K562 (cell line): ENCODE results near the gene METTL6. TPM values are rescaled to one million over a fixed set of nuclear protein-coding genes. Genes with fewer than 3 reads are reported as not detected.

Source experiments
- ADNP ChIP-seq: fragments of 200-800 bp; sonication (Bioruptor generic); IDR thresholded peaks from 2 replicates; pipeline ENCODE4 v1.6.1; 2016; ENCODE audit warnings: missing genetic modification characterization, missing compliant biosample characterization
- ATF7 ChIP-seq: fragments of 450-650 bp; IDR thresholded peaks from 2 replicates; pipeline ENCODE4 v1.7.1; 2014; ENCODE audit warnings: mild to moderate bottlenecking, moderate library complexity
- CBFA2T3 ChIP-seq: fragments of 450-650 bp; IDR thresholded peaks from 2 replicates; pipeline ENCODE4 v1.6.1; 2017
- FOSL1 ChIP-seq: fragments of 200-800 bp; sonication (Bioruptor generic); conservative IDR thresholded peaks from 2 replicates; pipeline ENCODE4 v1.6.1; 2016; ENCODE audit warnings: missing genetic modification characterization, missing compliant biosample characterization
- HDAC2 ChIP-seq: fragments of 450-650 bp; IDR thresholded peaks from 2 replicates; pipeline ENCODE4 v1.6.1; 2016; ENCODE audit warnings: mild to moderate bottlenecking
- HOXB6 ChIP-seq: fragments of 250-450 bp; sonication (Bioruptor Pico); IDR thresholded peaks from 2 replicates; pipeline ENCODE4 v1.5.1; 2022; ENCODE audit warnings: mild to moderate bottlenecking, borderline replicate concordance
- HSF4 ChIP-seq: fragments of 250-450 bp; sonication (Bioruptor Pico); IDR thresholded peaks from 2 replicates; pipeline ENCODE4 v2.1.2; 2022; ENCODE audit warnings: mild to moderate bottlenecking, moderate library complexity, borderline replicate concordance
- MAFK ChIP-seq: IDR thresholded peaks from 2 replicates; pipeline ENCODE4 v1.6.1; 2011; ENCODE audit warnings: low read length, improper control_type of control experiment
- MED1 ChIP-seq: sonication (generic); formaldehyde crosslinking; IDR thresholded peaks from 2 replicates; pipeline ENCODE4 v1.8.1; 2023; ENCODE audit warnings: missing genetic modification reagents, borderline replicate concordance
- SMC3 ChIP-seq: conservative IDR thresholded peaks from 2 replicates; pipeline ENCODE4 v1.6.1; 2011; ENCODE audit warnings: low read depth, low read length, improper control_type of control experiment; ENCODE audit not compliant: insufficient read depth
- SPI1 ChIP-seq: IDR thresholded peaks from 2 replicates; pipeline ENCODE4 v1.6.1; 2011; ENCODE audit warnings: low read depth, low read length, control low read depth, borderline replicate concordance
- TAF9B ChIP-seq: fragments of 450-650 bp; IDR thresholded peaks from 2 replicates; pipeline ENCODE4 v1.6.1; 2018; ENCODE audit warnings: mild to moderate bottlenecking; ENCODE audit not compliant: partially characterized antibody
- YBX1 ChIP-seq: fragments of 450-650 bp; IDR thresholded peaks from 2 replicates; pipeline ENCODE4 v1.7.1; 2016; ENCODE audit warnings: mild to moderate bottlenecking
- ZFP1 ChIP-seq: fragments of 450-650 bp; formaldehyde crosslinking; IDR thresholded peaks from 2 replicates; pipeline ENCODE4 v1.4.0; 2020; ENCODE audit warnings: mild to moderate bottlenecking, mixed read lengths
- ZNF143 ChIP-seq: sonication (generic); formaldehyde crosslinking; IDR thresholded peaks from 2 replicates; pipeline ENCODE4 v1.9.0; 2022; ENCODE audit warnings: mild to moderate bottlenecking, missing genetic modification reagents
- ZNF165 ChIP-seq: fragments of 250-450 bp; sonication (Bioruptor Pico); IDR thresholded peaks from 2 replicates; pipeline ENCODE4 v1.4.0; 2020; ENCODE audit warnings: borderline replicate concordance
- ZNF764 ChIP-seq: fragments of 250-450 bp; sonication (Bioruptor Pico); IDR thresholded peaks from 2 replicates; pipeline ENCODE4 v1.4.0; 2020; ENCODE audit warnings: low read depth, mild to moderate bottlenecking, moderate library complexity
- polyA plus RNA-seq, 8 experiments: library from polyadenylated mRNA; depleted of rRNA in 4 of 8; stranded (reverse) in 5 of 8; unstranded in 3 of 8; fragments of >200 nt; fragmentation: Nextera tagmentation in 2 of 8; fragmentation: Illumina TruSeq in 1 of 8; extraction: Ambion mirVana in 2 of 8; extraction: Trizol in 1 of 8; gene quantifications; 2 replicates each; pipeline versions ENCODE4 v1.2.1 to v1.2.3, GENCODE V29; 2011 to 2014; ENCODE audit warnings: inconsistent platforms in 1 of 8, missing spikeins in 1 of 8
- total RNA-seq, 7 experiments: library from RNA; depleted of rRNA in 6 of 7; stranded (reverse); fragments of >200 nt in 6 of 7; fragmentation: Illumina TruSeq in 2 of 7; extraction: Trizol in 2 of 7; gene quantifications; 2 replicates each; pipeline versions ENCODE4 v1.2.1 to v1.2.3, GENCODE V29; 2011 to 2021; ENCODE audit warnings: low replicate concordance in 1 of 7
- TF ChIP-seq, protein P1 (sequence below): fragments of 450-650 bp; IDR thresholded peaks from 2 replicates; pipeline ENCODE4 v1.7.0; 2016; ENCODE audit warnings: borderline replicate concordance
- TF ChIP-seq, protein P2 (sequence below): fragments of 450-650 bp; IDR thresholded peaks from 2 replicates; pipeline ENCODE4 v1.6.1; 2014; ENCODE audit warnings: low read depth, mild to moderate bottlenecking, moderate library complexity, borderline replicate concordance
- TF ChIP-seq, protein P3 (sequence below): sonication (generic); formaldehyde crosslinking; IDR thresholded peaks from 2 replicates; pipeline ENCODE4 v1.8.1; 2023; ENCODE audit warnings: mild to moderate bottlenecking, missing genetic modification reagents, moderate library complexity
- TF ChIP-seq, protein P4 (sequence below): sonication (generic); formaldehyde crosslinking; IDR thresholded peaks from 2 replicates; pipeline ENCODE4 v1.8.1; 2023; ENCODE audit warnings: mild to moderate bottlenecking, missing genetic modification reagents

The METTL6 gene
- total and polyA plus RNA-seq, 9 of the 15 experiments (the other 6 are each of a cell fraction or from before 2014, with no cell fraction given), result 18.8 to 61.5 (median 33.9) TPM

DNA sequence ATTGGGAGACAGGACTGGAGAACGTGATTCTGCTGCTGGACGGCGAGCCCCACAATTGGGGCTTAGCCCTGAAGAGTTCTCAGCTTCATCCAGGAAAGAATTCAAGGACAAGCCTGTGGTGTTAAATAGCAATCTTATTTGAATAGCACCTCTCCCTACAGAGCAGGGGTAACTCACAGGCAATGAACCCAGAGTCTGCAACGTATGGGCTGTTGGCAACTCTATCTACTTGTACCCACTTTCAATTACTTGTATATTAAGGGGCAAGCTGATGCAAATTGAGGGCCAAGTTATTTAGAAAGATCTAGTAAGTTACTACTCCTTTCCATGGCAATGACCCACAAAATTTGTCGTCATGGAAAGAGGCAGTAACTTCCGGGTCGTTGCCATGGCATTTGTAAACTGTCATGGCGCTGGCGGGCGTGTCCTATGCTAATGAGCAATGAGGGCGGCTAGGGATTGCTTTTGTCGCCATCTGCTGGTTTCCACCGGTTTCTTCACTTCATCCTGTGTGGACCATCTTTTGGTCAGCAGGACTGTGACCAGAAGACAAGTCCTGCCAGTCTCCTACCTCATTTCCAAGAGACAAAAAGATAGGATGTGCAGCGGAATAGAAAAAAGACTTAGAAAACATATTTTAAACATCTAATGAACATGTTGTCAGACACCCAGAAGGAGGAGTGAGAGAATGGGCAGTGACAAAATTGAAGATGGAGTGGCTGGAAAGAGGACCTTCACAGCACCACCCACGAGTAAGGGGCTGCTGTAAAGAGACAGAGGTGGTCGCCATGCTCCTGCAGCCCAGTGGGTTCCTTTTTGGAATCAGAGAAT is 49.2 kb downstream of the METTL6 start (continued):
- TF ChIP-seq ZNF143 (CRISPR knock-in tag) (no peak), SMC3 (peak; percentile 97), ZNF165 (no peak), TAF9B (no peak), ZFP1 (CRISPR knock-in tag) (no peak), MAFK (peak; percentile 77), YBX1 (no peak), HDAC2 (no peak), HOXB6 (no peak), HSF4 (no peak), SPI1 (no peak), CBFA2T3 (no peak), FOSL1 (peak; percentile 70), ATF7 (peak; percentile 96), ZNF764 (no peak), MED1 (CRISPR knock-in tag) (no peak), ADNP (no peak)
- TF ChIP-seq, protein P1, sequence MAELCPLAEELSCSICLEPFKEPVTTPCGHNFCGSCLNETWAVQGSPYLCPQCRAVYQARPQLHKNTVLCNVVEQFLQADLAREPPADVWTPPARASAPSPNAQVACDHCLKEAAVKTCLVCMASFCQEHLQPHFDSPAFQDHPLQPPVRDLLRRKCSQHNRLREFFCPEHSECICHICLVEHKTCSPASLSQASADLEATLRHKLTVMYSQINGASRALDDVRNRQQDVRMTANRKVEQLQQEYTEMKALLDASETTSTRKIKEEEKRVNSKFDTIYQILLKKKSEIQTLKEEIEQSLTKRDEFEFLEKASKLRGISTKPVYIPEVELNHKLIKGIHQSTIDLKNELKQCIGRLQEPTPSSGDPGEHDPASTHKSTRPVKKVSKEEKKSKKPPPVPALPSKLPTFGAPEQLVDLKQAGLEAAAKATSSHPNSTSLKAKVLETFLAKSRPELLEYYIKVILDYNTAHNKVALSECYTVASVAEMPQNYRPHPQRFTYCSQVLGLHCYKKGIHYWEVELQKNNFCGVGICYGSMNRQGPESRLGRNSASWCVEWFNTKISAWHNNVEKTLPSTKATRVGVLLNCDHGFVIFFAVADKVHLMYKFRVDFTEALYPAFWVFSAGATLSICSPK, result no peak
- TF ChIP-seq, protein P2, sequence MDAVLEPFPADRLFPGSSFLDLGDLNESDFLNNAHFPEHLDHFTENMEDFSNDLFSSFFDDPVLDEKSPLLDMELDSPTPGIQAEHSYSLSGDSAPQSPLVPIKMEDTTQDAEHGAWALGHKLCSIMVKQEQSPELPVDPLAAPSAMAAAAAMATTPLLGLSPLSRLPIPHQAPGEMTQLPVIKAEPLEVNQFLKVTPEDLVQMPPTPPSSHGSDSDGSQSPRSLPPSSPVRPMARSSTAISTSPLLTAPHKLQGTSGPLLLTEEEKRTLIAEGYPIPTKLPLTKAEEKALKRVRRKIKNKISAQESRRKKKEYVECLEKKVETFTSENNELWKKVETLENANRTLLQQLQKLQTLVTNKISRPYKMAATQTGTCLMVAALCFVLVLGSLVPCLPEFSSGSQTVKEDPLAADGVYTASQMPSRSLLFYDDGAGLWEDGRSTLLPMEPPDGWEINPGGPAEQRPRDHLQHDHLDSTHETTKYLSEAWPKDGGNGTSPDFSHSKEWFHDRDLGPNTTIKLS, result peak; percentile 67
- TF ChIP-seq, protein P3, sequence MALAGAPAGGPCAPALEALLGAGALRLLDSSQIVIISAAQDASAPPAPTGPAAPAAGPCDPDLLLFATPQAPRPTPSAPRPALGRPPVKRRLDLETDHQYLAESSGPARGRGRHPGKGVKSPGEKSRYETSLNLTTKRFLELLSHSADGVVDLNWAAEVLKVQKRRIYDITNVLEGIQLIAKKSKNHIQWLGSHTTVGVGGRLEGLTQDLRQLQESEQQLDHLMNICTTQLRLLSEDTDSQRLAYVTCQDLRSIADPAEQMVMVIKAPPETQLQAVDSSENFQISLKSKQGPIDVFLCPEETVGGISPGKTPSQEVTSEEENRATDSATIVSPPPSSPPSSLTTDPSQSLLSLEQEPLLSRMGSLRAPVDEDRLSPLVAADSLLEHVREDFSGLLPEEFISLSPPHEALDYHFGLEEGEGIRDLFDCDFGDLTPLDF (CRISPR knock-in tag), result no peak
- TF ChIP-seq, protein P4, sequence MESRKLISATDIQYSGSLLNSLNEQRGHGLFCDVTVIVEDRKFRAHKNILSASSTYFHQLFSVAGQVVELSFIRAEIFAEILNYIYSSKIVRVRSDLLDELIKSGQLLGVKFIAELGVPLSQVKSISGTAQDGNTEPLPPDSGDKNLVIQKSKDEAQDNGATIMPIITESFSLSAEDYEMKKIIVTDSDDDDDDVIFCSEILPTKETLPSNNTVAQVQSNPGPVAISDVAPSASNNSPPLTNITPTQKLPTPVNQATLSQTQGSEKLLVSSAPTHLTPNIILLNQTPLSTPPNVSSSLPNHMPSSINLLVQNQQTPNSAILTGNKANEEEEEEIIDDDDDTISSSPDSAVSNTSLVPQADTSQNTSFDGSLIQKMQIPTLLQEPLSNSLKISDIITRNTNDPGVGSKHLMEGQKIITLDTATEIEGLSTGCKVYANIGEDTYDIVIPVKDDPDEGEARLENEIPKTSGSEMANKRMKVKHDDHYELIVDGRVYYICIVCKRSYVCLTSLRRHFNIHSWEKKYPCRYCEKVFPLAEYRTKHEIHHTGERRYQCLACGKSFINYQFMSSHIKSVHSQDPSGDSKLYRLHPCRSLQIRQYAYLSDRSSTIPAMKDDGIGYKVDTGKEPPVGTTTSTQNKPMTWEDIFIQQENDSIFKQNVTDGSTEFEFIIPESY, result 0 out of 2 replicates have a peak, but pooled peaks have one; percentile 14
